Endothelial cell of umbilical vein (primary cell): ENCODE results near the gene RNF126. TPM values are rescaled to one million over a fixed set of nuclear protein-coding genes. Genes with fewer than 3 reads are reported as not detected.
A peak's percentile ranks its signal among the peaks of the same experiment; 100 is the strongest.

Source experiments
- BruUV-seq: library from RNA; stranded (reverse); fragments of 400-500 nt; replicated peaks from 2 replicates; lab custom pipeline; 2021; lab: Mats Ljungman, UMichigan
- CTCF ChIA-PET: fragments of 300-600, 350-600 bp; sonication (Branson Sonifier 250); formaldehyde crosslinking; loops from one replicate; lab custom pipeline; 2021; ENCODE audit warnings: antibody characterized with exemption, inconsistent platforms; lab: Charles Lee
- POLR2A ChIA-PET: fragments of 300-600, 350-600 bp; sonication (Branson Sonifier 250); formaldehyde crosslinking; loops from one replicate; lab custom pipeline; 2021; ENCODE audit warnings: antibody characterized with exemption, inconsistent platforms; lab: Charles Lee
- DNase-seq: peaks from one replicate; pipeline ENCODE4 v3.0.0-alpha.2; 2011; ENCODE audit warnings: low read depth, low spot score
- FAIRE-seq: peaks from 2 replicates; lab custom pipeline; 2011; peaks lifted over from hg19 to GRCh38; lab: Jason Lieb, UNC
- H2AFZ ChIP-seq: 2 replicates; pipeline ENCODE4 v1.6.0; 2012; ENCODE audit warnings: low read depth, low read length, control low read depth, inconsistent platforms
- H3K27ac ChIP-seq: 2 replicates; pipeline ENCODE4 v1.5.1; 2011; ENCODE audit warnings: low read depth, mild to moderate bottlenecking, control low read depth, low read length, moderate library complexity; ENCODE audit not compliant: insufficient read depth
- H3K27me3 ChIP-seq, 2 experiments: 2 replicates each; pipeline versions ENCODE4 v1.6.0 to v1.6.1; 2011; ENCODE audit warnings: low read length in 2 of 2, mixed read lengths in 1 of 2; ENCODE audit not compliant: control insufficient read depth in 2 of 2, insufficient read depth in 2 of 2
- H3K36me3 ChIP-seq, 2 experiments: 2 replicates in 1 of 2; 3 replicates in 1 of 2; pipeline ENCODE4 v1.5.1; 2011; ENCODE audit warnings: low read length in 2 of 2, mild to moderate bottlenecking in 1 of 2, moderate library complexity in 1 of 2; ENCODE audit not compliant: control insufficient read depth in 2 of 2, insufficient read depth in 2 of 2; ENCODE audit errors: extremely low read depth in 1 of 2
- H3K4me1 ChIP-seq: 3 replicates; pipeline ENCODE4 v1.5.1; 2011; ENCODE audit warnings: mild to moderate bottlenecking, low read length; ENCODE audit not compliant: control insufficient read depth, insufficient read depth; ENCODE audit errors: extremely low read depth
- H3K4me2 ChIP-seq: 2 replicates; pipeline ENCODE4 v1.6.1; 2011; ENCODE audit warnings: low read length, control low read depth, mixed read lengths; ENCODE audit not compliant: insufficient read depth
- H3K4me3 ChIP-seq, 3 experiments: fragments of 200-600 bp in 1 of 3; sonication (generic), shearing (Covaris generic) in 1 of 3; replicated peaks in 1 of 3; 2 replicates each; pipeline ENCODE4 v1.5.1; 2011 to 2016; ENCODE audit warnings: control low read depth in 3 of 3, low read length in 3 of 3, mild to moderate bottlenecking in 2 of 3, inconsistent platforms in 1 of 3, low read depth in 1 of 3, moderate library complexity in 1 of 3; ENCODE audit not compliant: insufficient read depth in 1 of 3
- H3K79me2 ChIP-seq: 2 replicates; pipeline ENCODE4 v1.6.0; 2012; ENCODE audit warnings: low read length, inconsistent platforms; ENCODE audit not compliant: control insufficient read depth, insufficient read depth
- H3K9ac ChIP-seq: replicated peaks from 2 replicates; pipeline ENCODE3; 2011; ENCODE audit warnings: low read length, control low read depth; ENCODE audit not compliant: insufficient read depth; ENCODE audit errors: extremely low read depth
- H3K9me1 ChIP-seq: replicated peaks from 3 replicates; pipeline ENCODE4 v1.6.0; 2011; ENCODE audit warnings: mild to moderate bottlenecking, low read length; ENCODE audit not compliant: control insufficient read depth, insufficient read depth; ENCODE audit errors: extremely low read depth
- H3K9me3 ChIP-seq: replicated peaks from 2 replicates; pipeline ENCODE4 v1.5.1; 2012; ENCODE audit warnings: low read length, inconsistent platforms; ENCODE audit not compliant: control insufficient read depth, insufficient read depth
- H4K20me1 ChIP-seq: replicated peaks from 2 replicates; pipeline ENCODE3; 2011; ENCODE audit warnings: mild to moderate bottlenecking, low read length; ENCODE audit not compliant: control insufficient read depth, insufficient read depth; ENCODE audit errors: extremely low read depth
- EZH2 ChIP-seq: IDR thresholded peaks from 2 replicates; pipeline ENCODE4 v1.6.1; 2012; ENCODE audit warnings: borderline replicate concordance, low read depth, mild to moderate bottlenecking, moderate library complexity, low read length, inconsistent platforms; ENCODE audit not compliant: severe bottlenecking
- FOS ChIP-seq: IDR thresholded peaks from 2 replicates; pipeline ENCODE4 v1.6.1; 2011; ENCODE audit warnings: mild to moderate bottlenecking, low read length, moderate library complexity, borderline replicate concordance; ENCODE audit not compliant: insufficient read depth
- GATA2 ChIP-seq: IDR thresholded peaks from 2 replicates; pipeline ENCODE4 v1.7.0; 2011; ENCODE audit warnings: low read depth, mild to moderate bottlenecking, moderate library complexity, mixed read lengths, low read length; ENCODE audit not compliant: insufficient read length, insufficient read depth
- JUN ChIP-seq: IDR thresholded peaks from 2 replicates; pipeline ENCODE4 v1.6.1; 2011; ENCODE audit warnings: borderline replicate concordance, low read depth; ENCODE audit not compliant: insufficient read length, insufficient read depth
- MYC ChIP-seq: IDR thresholded peaks from one replicate; pipeline ENCODE4 v1.6.1; 2011; ENCODE audit warnings: mild to moderate bottlenecking, low read depth, low read length
- POLR2A ChIP-seq: IDR thresholded peaks from 2 replicates; pipeline ENCODE4 v1.6.1; 2012; ENCODE audit warnings: low read depth, mild to moderate bottlenecking, control low read depth, low read length
- POLR2AphosphoS5 ChIP-seq: IDR thresholded peaks from 2 replicates; pipeline ENCODE4 v1.6.1; 2012; ENCODE audit warnings: low read depth, mild to moderate bottlenecking, control low read depth, low read length, moderate library complexity; ENCODE audit not compliant: insufficient read depth
- dilution Hi-C: fragments of 300-500 bp; cut with MboI; formaldehyde crosslinking; loops from one replicate; pipeline ENCODE4 v1.15.0; 2019; ENCODE audit warnings: low sequenced_read_pairs; ENCODE audit not compliant: extremely low pct_ligation_motif_present
- intact Hi-C: fragments of 100-400 bp; cut with micrococcal nuclease; formaldehyde crosslinking; loops from one replicate; pipeline ENCODE4 v1.10.0; 2022
- polyA plus RNA-seq, 4 experiments: library from polyadenylated mRNA; depleted of rRNA in 3 of 4; stranded (reverse) in 3 of 4; unstranded in 1 of 4; fragments of >200 nt; gene quantifications; 2 replicates each; pipeline versions ENCODE4 v1.2.1 to v1.2.3, GENCODE V29; 2011 to 2012; ENCODE audit warnings: missing spikeins in 1 of 4
- total RNA-seq: library from RNA; stranded (reverse); gene quantifications from 2 replicates; pipeline ENCODE4 v1.2.3, GENCODE V29; 2021
- TF ChIP-seq, protein P1 (sequence below), 2 donors: IDR thresholded peaks; 1 replicate in 1 of 2; 2 replicates in 1 of 2; pipeline ENCODE4 v1.5.1; 2011; ENCODE audit warnings: low read length in 2 of 2, mild to moderate bottlenecking in 2 of 2, moderate library complexity in 2 of 2, control low read depth in 1 of 2, inconsistent platforms in 1 of 2, low read depth in 1 of 2; ENCODE audit not compliant: insufficient read depth in 1 of 2; ENCODE audit errors: extremely low read depth in 1 of 2
- TF ChIP-seq, protein P2 (sequence below): IDR thresholded peaks from 2 replicates; pipeline ENCODE4 v1.6.1; 2011; ENCODE audit not compliant: insufficient read depth, insufficient read length

RNF126 gene
- total and polyA plus RNA-seq, 2 donors (not counting 3 experiments of a cell fraction or from before 2014, with no cell fraction given) = 19.2 to 61.3 TPM

DNA sequence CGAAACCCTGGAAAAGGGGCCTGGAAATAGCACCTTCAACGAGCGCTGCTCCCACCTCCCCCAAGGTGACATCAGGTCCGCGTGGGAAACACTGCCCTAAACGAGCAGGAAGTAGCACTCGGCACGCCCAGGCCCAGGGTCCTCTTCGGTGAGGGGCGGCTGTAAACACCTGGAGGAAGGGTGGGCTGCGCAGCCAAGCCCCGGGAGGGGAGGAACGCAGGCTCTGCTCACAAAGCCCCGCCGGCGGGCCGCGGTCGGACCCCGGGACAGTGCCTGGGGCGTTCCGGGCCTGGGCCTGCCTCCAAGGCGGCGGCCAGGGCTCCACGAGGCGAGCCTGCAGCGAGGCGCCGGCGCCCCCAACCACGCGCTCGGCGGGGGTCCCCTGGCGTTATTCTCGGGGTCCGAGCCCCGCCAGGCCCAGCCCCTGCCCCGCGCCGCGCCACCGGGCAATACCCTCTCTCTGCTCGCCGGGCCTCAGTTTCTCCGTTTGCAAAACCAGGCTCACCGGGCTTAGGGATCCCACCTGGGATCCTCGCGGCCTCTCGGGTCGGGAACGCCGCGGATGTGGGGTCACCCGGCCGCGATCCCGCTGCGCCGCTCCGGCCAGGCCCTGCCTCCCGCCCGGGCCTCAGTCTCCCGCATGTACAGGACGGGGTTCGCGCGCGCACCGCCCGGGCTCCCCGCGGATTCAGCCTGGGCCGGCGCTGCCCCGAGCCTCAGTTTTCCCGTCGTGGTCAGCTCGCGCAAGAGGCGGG is 630 bp downstream of the RNF126 start:
- H2AFZ ChIP-seq = peak overlapping the region; percentile 35
- peak; percentile 59 for FAIRE-seq

More for the DNA sequence above, 630 bp downstream of the RNF126 start:
- peak overlapping the region; percentile 87 for H3K9ac ChIP-seq
- peak overlapping the region; percentile 68 for H3K4me2 ChIP-seq
- no TSS peak for BruUV-seq
- no peaks in the 10 kb centered on the region for H3K9me3 ChIP-seq
- TF ChIP-seq POLR2A (no peak), JUN (no peak), GATA2 (no peak), POLR2AphosphoS5 (no peak), EZH2 (no peak), MYC (no peak), FOS (no peak)
- TF ChIP-seq, protein P1, sequence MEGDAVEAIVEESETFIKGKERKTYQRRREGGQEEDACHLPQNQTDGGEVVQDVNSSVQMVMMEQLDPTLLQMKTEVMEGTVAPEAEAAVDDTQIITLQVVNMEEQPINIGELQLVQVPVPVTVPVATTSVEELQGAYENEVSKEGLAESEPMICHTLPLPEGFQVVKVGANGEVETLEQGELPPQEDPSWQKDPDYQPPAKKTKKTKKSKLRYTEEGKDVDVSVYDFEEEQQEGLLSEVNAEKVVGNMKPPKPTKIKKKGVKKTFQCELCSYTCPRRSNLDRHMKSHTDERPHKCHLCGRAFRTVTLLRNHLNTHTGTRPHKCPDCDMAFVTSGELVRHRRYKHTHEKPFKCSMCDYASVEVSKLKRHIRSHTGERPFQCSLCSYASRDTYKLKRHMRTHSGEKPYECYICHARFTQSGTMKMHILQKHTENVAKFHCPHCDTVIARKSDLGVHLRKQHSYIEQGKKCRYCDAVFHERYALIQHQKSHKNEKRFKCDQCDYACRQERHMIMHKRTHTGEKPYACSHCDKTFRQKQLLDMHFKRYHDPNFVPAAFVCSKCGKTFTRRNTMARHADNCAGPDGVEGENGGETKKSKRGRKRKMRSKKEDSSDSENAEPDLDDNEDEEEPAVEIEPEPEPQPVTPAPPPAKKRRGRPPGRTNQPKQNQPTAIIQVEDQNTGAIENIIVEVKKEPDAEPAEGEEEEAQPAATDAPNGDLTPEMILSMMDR (IDR thresholded peaks at IDR 0.05; ENCODE audit: extremely low read depth in 1 of 2, insufficient read depth in 1 of 2, low read depth in 1 of 2, low read length in 2 of 2) = no peak
- TF ChIP-seq, protein P2, sequence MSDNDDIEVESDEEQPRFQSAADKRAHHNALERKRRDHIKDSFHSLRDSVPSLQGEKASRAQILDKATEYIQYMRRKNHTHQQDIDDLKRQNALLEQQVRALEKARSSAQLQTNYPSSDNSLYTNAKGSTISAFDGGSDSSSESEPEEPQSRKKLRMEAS = no peak
- peak overlapping the region; percentile 73 to 89 (median 86) for H3K4me3 ChIP-seq
- no peaks in the 10 kb centered on the region for H3K27me3 ChIP-seq
- no peaks in the 10 kb centered on the region for H4K20me1 ChIP-seq
- H3K4me1 ChIP-seq = peaks cover 19% of the 10 kb centered on the region
- intact Hi-C loops (loop anchor here (2.0 kb wide), 1 partner anchor 78 kb away; no protein-coding TSS in a partner anchor), dilution Hi-C loops (no loop called here)
- H3K9me1 ChIP-seq = no peaks in the 10 kb centered on the region
- DNase-seq = peak; percentile 36
- H3K36me3 ChIP-seq = peaks cover 0 to 4% of the 10 kb centered on the region in 2 experiments
- peaks cover 56% of the 10 kb centered on the region for H3K79me2 ChIP-seq
- POLR2A ChIA-PET = interaction anchor here (0.7 kb wide), 1 partner anchor 18 kb away, joined by 3 read pairs; no protein-coding TSS in a partner anchor
- CTCF ChIA-PET = interaction anchor here (0.7 to 1.9 kb wide), 4 partner anchors 65 to 86 kb away, joined by 3 to 67 read pairs (median 6); no protein-coding TSS in a partner anchor
- H3K27ac ChIP-seq = peak overlapping the region; percentile 60
